ENCODE measurements around the gene PRADC1. TPM values are rescaled to one million over a fixed set of nuclear protein-coding genes. Genes with fewer than 3 reads are reported as not detected.

The PRADC1 gene
- total and polyA plus RNA-seq, 9 of the 15 experiments (the other 6 are each of a cell fraction or from before 2014, with no cell fraction given): 7.3 to 47.4 (median 34.2) TPM

- TF ChIP-seq ZFP91 (CRISPR knock-in tag; IDR thresholded peaks at IDR 0.05) (no peak), C11orf30 (IDR thresholded peaks at IDR 0.05; ENCODE audit: low read depth) (peak; percentile 76), ZNF507 (tag; conservative IDR thresholded peaks at IDR 0.05) (no peak), SPI1 (IDR thresholded peaks at IDR 0.05; ENCODE audit: borderline replicate concordance, low read depth, low read length) (peak; percentile 72), GATAD2B (IDR thresholded peaks at IDR 0.05; ENCODE audit: borderline replicate concordance) (0 out of 2 replicates have a peak, but pooled peaks have one; percentile 31), TBP (optimal IDR thresholded peaks at IDR 0.05; ENCODE audit: low read depth, low read length) (peak; percentile 96), RNF219 (CRISPR knock-in tag; IDR thresholded peaks at IDR 0.05) (no peak), DNMT1 (IDR thresholded peaks at IDR 0.05) (no peak), SAFB2 (IDR thresholded peaks at IDR 0.05; ENCODE audit: borderline replicate concordance, low read depth, low read length, severe bottlenecking) (no peak), ZNF589 (CRISPR knock-in tag; IDR thresholded peaks at IDR 0.05; ENCODE audit: low read depth) (no peak), CTBP1 (IDR thresholded peaks at IDR 0.05; ENCODE audit: borderline replicate concordance) (0 out of 2 replicates have a peak, but pooled peaks have one; percentile 38), ETS2 (tag; IDR thresholded peaks at IDR 0.05; ENCODE audit: borderline replicate concordance, poor library complexity, severe bottlenecking) (no peak), KAT7 (CRISPR knock-in tag; IDR thresholded peaks at IDR 0.05; ENCODE audit: borderline replicate concordance) (no peak), CHD1 (IDR thresholded peaks at IDR 0.05; ENCODE audit: low read length) (peak; percentile 67), KLF16 (IDR thresholded peaks at IDR 0.05) (no peak), MAFF (IDR thresholded peaks at IDR 0.05; ENCODE audit: low read length) (no peak), ZNF232 (CRISPR knock-in tag; IDR thresholded peaks at IDR 0.05) (peak; percentile 50; the same call in 1 of the 2 replicates), NR1H2 (CRISPR knock-in tag; IDR thresholded peaks at IDR 0.05) (0 out of 2 replicates have a peak, but pooled peaks have one; percentile 86), ZNF384 (IDR thresholded peaks at IDR 0.05; ENCODE audit: low read depth, low read length) (no peak), ZNF143 (CRISPR knock-in tag; IDR thresholded peaks at IDR 0.05) (peak; percentile 79), XRCC4 (IDR thresholded peaks at IDR 0.05; ENCODE audit: extremely low read depth, insufficient read depth, insufficient read length) (no peak)
- TF ChIP-seq, protein P1, sequence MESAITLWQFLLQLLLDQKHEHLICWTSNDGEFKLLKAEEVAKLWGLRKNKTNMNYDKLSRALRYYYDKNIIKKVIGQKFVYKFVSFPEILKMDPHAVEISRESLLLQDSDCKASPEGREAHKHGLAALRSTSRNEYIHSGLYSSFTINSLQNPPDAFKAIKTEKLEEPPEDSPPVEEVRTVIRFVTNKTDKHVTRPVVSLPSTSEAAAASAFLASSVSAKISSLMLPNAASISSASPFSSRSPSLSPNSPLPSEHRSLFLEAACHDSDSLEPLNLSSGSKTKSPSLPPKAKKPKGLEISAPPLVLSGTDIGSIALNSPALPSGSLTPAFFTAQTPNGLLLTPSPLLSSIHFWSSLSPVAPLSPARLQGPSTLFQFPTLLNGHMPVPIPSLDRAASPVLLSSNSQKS (CRISPR knock-in tag; IDR thresholded peaks at IDR 0.05): no peak
- TF ChIP-seq, protein P2, sequence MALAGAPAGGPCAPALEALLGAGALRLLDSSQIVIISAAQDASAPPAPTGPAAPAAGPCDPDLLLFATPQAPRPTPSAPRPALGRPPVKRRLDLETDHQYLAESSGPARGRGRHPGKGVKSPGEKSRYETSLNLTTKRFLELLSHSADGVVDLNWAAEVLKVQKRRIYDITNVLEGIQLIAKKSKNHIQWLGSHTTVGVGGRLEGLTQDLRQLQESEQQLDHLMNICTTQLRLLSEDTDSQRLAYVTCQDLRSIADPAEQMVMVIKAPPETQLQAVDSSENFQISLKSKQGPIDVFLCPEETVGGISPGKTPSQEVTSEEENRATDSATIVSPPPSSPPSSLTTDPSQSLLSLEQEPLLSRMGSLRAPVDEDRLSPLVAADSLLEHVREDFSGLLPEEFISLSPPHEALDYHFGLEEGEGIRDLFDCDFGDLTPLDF (CRISPR knock-in tag; IDR thresholded peaks at IDR 0.05): peak; percentile 60
These were observed 1.1 kb upstream of the PRADC1 start, which contains the start of gene CCT7 (continued) for GRCh38 chr2:73233932-73234832.

Measured in K562 (cell line).